Breast epithelium (tissue), 4 donors: ENCODE data around the gene CDH13. TPM values are rescaled to one million over a fixed set of nuclear protein-coding genes. Genes with fewer than 3 reads are reported as not detected.

ENCODE experiments used
- DNase-seq, 2 donors: peaks; one replicate each; pipeline ENCODE4 v3.0.0-alpha.2; 2019; ENCODE audit warnings: low spot score in 2 of 2
- H3K27ac ChIP-seq, 2 donors: fragments of 200-600 bp; sonication (generic) in 1 of 2; one replicate each; pipeline ENCODE4 v1.5.1; 2016 to 2019; ENCODE audit warnings: mild to moderate bottlenecking in 1 of 2
- H3K27me3 ChIP-seq, 2 donors: fragments of 200-600 bp; sonication (generic) in 1 of 2; one replicate each; pipeline versions ENCODE4 v1.5.1 to v1.6.0; 2017 to 2019; ENCODE audit warnings: control low read depth in 1 of 2, mild to moderate bottlenecking in 1 of 2
- H3K36me3 ChIP-seq: fragments of 200-600 bp; one replicate; pipeline ENCODE4 v1.5.1; 2019
- H3K4me1 ChIP-seq, 2 donors: fragments of 200-600 bp; sonication (generic); one replicate each; pipeline ENCODE4 v1.5.1; 2016 to 2019; ENCODE audit warnings: control low read depth in 1 of 2
- H3K4me3 ChIP-seq, 3 donors: fragments of 200-600 bp; sonication (generic); 1 replicate in 2 of 3; 2 replicates in 1 of 3; pipeline ENCODE4 v1.5.1; 2016 to 2019; ENCODE audit warnings: mild to moderate bottlenecking in 3 of 3, moderate library complexity in 2 of 3
- H3K9me3 ChIP-seq, 2 donors: fragments of 200-600 bp; sonication (generic) in 1 of 2; one replicate each; pipeline ENCODE4 v1.5.1; 2016 to 2019; ENCODE audit warnings: control low read depth in 1 of 2
- POLR2A ChIP-seq: fragments of 450-650 bp; IDR thresholded peaks from one replicate; pipeline ENCODE4 v1.6.1; 2016; ENCODE audit warnings: antibody characterized with exemption, mild to moderate bottlenecking, moderate library complexity
- POLR2AphosphoS5 ChIP-seq, 3 donors: sonication (generic); formaldehyde crosslinking; IDR thresholded peaks; one replicate each; pipeline ENCODE4 v1.6.1; 2017; ENCODE audit warnings: antibody characterized with exemption in 3 of 3
- intact Hi-C: fragments of 100-400 bp; cut with DNase I; formaldehyde crosslinking; loops from one replicate; pipeline ENCODE4 v1.15.1; 2023; ENCODE audit warnings: low total_unique reads
- total RNA-seq, 3 donors: library from RNA; depleted of rRNA; stranded (reverse); fragments of >200 nt; gene quantifications; one replicate each; pipeline ENCODE4 v1.1.0, GENCODE V29; 2016
- TF ChIP-seq, protein P1 (sequence below), 3 donors: fragments of 450-650 bp; IDR thresholded peaks; one replicate each; pipeline ENCODE4 v1.5.1; 2016 to 2017; ENCODE audit warnings: antibody characterized with exemption in 3 of 3, mild to moderate bottlenecking in 3 of 3, moderate library complexity in 3 of 3

CDH13 gene
- total RNA-seq, 3 donors from 2014 or later: 6.0 to 13.1 (median 11.5) TPM

DNA sequence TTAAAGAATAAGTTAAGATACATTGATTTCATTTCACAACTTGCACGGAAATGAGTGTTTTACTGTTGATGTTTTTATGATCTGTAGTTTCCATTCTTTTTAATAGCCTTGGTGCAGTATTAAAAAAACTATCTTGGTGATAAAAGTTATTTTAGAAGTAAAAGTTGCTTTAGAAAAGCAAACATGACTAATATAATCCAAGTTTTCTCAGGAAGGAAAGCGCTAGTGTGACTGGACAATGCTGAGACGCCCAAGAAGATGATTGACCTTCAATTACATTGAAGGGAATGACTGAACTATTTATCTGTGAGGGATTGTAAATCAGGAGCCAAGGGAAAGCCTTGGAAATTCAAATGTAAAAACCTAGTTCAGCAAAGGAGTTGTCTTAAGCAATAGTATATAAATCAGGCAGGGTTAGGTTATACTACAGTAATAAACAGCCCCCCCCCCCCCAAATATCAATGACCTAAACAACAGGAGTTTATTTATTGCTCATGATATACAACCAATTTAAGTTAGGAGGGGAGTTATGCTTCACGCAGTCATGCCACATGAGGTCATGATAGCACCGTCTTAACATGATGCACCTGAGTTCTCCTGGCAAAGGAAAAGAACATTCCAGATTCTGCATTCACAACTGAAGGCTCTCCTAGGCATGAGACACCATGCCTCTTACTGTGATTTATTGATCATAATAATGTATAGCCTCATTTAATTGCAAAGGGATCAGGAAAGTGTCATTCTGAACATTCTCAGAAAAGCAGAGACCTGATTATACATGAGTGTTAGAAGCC is 443.8 kb downstream of the CDH13 start:
- Histone ChIP-seq H3K27me3 (no peaks in the 10 kb centered on the region), H3K27ac (no peak overlapping the region), H3K9me3 (no peaks in the 10 kb centered on the region), H3K4me1 (no peaks in the 10 kb centered on the region), H3K36me3 (no peaks in the 10 kb centered on the region), H3K4me3 (no peak overlapping the region)
- TF ChIP-seq POLR2AphosphoS5 (IDR thresholded peaks at IDR 0.05): no peak
- TF ChIP-seq POLR2A: no peak
- TF ChIP-seq, protein P1, sequence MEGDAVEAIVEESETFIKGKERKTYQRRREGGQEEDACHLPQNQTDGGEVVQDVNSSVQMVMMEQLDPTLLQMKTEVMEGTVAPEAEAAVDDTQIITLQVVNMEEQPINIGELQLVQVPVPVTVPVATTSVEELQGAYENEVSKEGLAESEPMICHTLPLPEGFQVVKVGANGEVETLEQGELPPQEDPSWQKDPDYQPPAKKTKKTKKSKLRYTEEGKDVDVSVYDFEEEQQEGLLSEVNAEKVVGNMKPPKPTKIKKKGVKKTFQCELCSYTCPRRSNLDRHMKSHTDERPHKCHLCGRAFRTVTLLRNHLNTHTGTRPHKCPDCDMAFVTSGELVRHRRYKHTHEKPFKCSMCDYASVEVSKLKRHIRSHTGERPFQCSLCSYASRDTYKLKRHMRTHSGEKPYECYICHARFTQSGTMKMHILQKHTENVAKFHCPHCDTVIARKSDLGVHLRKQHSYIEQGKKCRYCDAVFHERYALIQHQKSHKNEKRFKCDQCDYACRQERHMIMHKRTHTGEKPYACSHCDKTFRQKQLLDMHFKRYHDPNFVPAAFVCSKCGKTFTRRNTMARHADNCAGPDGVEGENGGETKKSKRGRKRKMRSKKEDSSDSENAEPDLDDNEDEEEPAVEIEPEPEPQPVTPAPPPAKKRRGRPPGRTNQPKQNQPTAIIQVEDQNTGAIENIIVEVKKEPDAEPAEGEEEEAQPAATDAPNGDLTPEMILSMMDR (IDR thresholded peaks at IDR 0.05): no peak
- no peak for DNase-seq
- intact Hi-C loops: no loop called here

DNA sequence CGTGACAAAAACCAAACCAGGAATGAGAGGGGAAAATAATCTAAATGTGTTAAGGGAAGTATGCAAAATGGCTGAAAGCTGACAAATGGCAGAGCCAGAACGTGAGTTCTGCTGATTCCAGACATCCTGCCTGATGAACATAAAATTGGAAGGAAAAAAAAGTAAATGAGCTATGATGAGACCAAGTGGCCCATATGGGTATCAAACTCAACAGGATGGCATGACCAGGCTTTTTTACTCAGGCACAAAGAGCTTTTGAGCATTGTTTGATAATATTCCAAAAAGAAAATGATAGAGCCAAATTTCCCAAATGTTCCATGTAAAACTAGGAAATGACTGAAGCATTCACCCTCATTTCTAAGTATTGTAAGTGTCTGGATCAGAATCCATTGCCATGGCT is 449.2 kb downstream of the CDH13 start:
- DNase-seq: no peak
- H3K4me1 ChIP-seq: no peaks in the 10 kb centered on the region
- no peaks in the 10 kb centered on the region for H3K9me3 ChIP-seq
- no peaks in the 10 kb centered on the region for H3K27me3 ChIP-seq
- no peak overlapping the region for H3K4me3 ChIP-seq
- H3K36me3 ChIP-seq: no peaks in the 10 kb centered on the region
- H3K27ac ChIP-seq: no peak overlapping the region
- intact Hi-C loops: no loop called here
- TF ChIP-seq POLR2AphosphoS5 (IDR thresholded peaks at IDR 0.05) (no peak), POLR2A (no peak)
- TF ChIP-seq, protein P1 (IDR thresholded peaks at IDR 0.05): no peak

DNA sequence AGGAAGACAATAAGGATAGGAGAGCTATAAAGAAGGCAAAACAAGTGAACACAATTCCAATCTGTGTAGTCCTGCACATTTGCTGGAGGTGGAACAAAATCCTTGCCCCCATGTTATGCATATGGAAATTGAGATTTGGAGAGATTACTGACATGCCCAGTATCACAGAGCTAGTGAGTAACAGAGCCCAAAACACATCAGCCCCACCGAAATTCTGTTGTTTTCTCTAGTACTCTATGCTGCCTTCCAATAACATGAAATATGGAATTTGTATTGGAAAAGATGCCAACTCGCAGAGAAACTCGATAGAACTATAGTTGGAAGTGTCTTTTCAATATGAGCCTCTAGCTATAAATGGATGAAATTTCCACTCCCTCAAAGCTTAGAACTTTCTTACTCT is 456.6 kb downstream of the CDH13 start:
- Histone ChIP-seq H3K27ac (no peak overlapping the region), H3K9me3 (no peaks in the 10 kb centered on the region), H3K27me3 (no peaks in the 10 kb centered on the region), H3K36me3 (no peaks in the 10 kb centered on the region), H3K4me1 (no peaks in the 10 kb centered on the region), H3K4me3 (no peak overlapping the region)
- TF ChIP-seq, protein P1 (IDR thresholded peaks at IDR 0.05): no peak
- no peak for TF ChIP-seq POLR2AphosphoS5 (IDR thresholded peaks at IDR 0.05)
- TF ChIP-seq POLR2A: no peak
- no peak for DNase-seq
- intact Hi-C loops: loop anchor here (5.0 kb wide), 1 partner anchor 1031 kb away; no protein-coding TSS in a partner anchor

DNA sequence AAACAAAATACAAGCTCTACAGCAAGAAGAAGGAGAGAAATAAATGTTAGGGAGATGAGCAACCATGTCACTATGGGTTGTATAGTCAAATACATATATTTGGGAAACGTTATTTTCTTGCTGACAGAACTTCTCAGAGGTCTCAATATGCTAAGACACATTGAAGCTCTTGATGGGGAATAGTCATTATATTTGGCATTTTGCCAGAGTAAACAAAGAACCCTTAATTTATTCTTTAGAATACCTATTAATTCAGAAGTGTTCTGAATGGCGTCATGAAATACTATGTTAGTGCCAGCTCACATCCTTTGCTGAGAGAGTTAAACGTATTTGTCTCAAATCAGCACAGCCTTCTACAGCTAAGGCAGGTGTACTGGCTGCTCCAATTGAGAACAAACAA is 458.9 kb downstream of the CDH13 start:
- intact Hi-C loops: no loop called here
- DNase-seq: no peak
- no peak for TF ChIP-seq POLR2AphosphoS5 (IDR thresholded peaks at IDR 0.05)
- no peak for TF ChIP-seq POLR2A
- TF ChIP-seq, protein P1 (IDR thresholded peaks at IDR 0.05): no peak
- no peak overlapping the region for H3K27ac ChIP-seq
- H3K9me3 ChIP-seq: no peaks in the 10 kb centered on the region
- no peaks in the 10 kb centered on the region for H3K36me3 ChIP-seq
- H3K4me1 ChIP-seq: no peaks in the 10 kb centered on the region
- no peak overlapping the region for H3K4me3 ChIP-seq
- no peaks in the 10 kb centered on the region for H3K27me3 ChIP-seq

DNA sequence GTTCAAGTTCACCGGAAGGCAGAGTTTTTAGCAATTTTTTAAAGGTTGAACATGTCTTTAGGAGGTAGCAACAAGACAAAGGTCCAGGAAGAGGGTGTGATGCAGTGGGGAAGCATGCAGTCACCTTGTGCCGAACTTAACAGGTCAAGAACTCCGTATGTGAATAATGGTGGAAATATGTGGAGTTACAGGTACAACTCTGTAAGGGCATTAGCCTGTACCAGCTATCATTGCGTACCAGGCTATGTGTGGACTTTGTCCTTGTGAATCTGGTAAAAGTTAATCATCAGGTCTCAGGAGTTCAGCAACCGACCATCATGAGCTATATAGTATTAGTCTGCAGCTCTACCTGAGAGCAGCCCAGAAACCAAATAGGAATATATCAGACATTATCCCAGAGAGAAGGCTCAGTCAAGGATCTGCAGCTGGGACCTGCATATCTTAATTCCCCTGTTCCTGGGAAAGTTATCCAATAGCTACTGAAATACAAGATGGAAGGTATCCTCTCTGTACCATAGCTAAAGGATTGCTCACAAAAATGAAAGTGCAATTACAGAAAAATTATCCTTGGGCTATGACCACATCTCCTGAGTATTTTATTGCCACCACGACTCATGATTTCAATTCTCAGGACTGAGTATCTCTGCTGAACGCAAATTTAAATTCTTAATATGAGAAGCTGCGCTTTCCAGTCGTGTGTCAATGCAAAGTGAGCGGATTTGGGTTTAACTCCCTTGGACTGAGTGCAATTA is 469.3 kb downstream of the CDH13 start:
- Histone ChIP-seq H3K27ac (no peak overlapping the region), H3K27me3 (no peaks in the 10 kb centered on the region), H3K9me3 (peaks cover 0 to 30% of the 10 kb centered on the region in 2 donors), H3K4me3 (no peak overlapping the region), H3K36me3 (no peaks in the 10 kb centered on the region), H3K4me1 (no peaks in the 10 kb centered on the region)
- TF ChIP-seq, protein P1 (IDR thresholded peaks at IDR 0.05): no peak
- TF ChIP-seq POLR2AphosphoS5 (IDR thresholded peaks at IDR 0.05): no peak
- no peak for TF ChIP-seq POLR2A
- intact Hi-C loops: no loop called here
- DNase-seq: no peak
